H1 (cell line): ENCODE results near the gene DCPS. TPM values are rescaled to one million over a fixed set of nuclear protein-coding genes. Genes with fewer than 3 reads are reported as not detected.
"Not testable (repeated sequence)": the region's sequence is repeated elsewhere in the genome, so short reads cannot be mapped to it uniquely, and the experiment has no call there.

Experiments
- CTCF ChIA-PET: fragments of 300-600 bp; sonication (Branson Sonifier 250); formaldehyde crosslinking; loops from one replicate; lab custom pipeline; 2021; ENCODE audit not compliant: partially characterized antibody; lab: Charles Lee
- POLR2A ChIA-PET: fragments of 300-600 bp; sonication (Branson Sonifier 250); formaldehyde crosslinking; loops from one replicate; lab custom pipeline; 2021; ENCODE audit warnings: inconsistent platforms; ENCODE audit not compliant: partially characterized antibody; lab: Charles Lee
- DNase-seq, 2 experiments: peaks; one replicate each; pipeline versions ENCODE4 v3.0.0 to v3.0.0-alpha.2; 2010 to 2022; ENCODE audit warnings: low spot score in 2 of 2, low read depth in 1 of 2, mixed read lengths in 1 of 2
- FAIRE-seq: peaks from 2 replicates; lab custom pipeline; 2011; peaks lifted over from hg19 to GRCh38; lab: Jason Lieb, UNC
- H2AFZ ChIP-seq: 2 replicates; pipeline ENCODE4 v1.8.1; 2012; ENCODE audit warnings: low read length, inconsistent platforms
- H2AK5ac ChIP-seq: 2 replicates; pipeline ENCODE4 v1.6.1; 2013; ENCODE audit warnings: low read depth, low read length
- H2BK120ac ChIP-seq: replicated peaks from 2 replicates; pipeline ENCODE3; 2013; ENCODE audit warnings: low read depth, low read length, inconsistent platforms
- H2BK12ac ChIP-seq: 2 replicates; pipeline ENCODE4 v1.6.1; 2013; ENCODE audit warnings: low read depth, low read length
- H2BK15ac ChIP-seq: 2 replicates; pipeline ENCODE4 v1.6.1; 2013; ENCODE audit warnings: low read length
- H2BK20ac ChIP-seq: 2 replicates; pipeline ENCODE4 v1.6.1; 2013; ENCODE audit warnings: low read length
- H2BK5ac ChIP-seq: 2 replicates; pipeline ENCODE4 v1.6.1; 2013; ENCODE audit warnings: low read depth, low read length
- H3K14ac ChIP-seq: 2 replicates; pipeline ENCODE4 v1.6.1; 2013; ENCODE audit warnings: inconsistent platforms; ENCODE audit not compliant: insufficient read length
- H3K18ac ChIP-seq: 2 replicates; pipeline ENCODE4 v1.6.1; 2013; ENCODE audit warnings: low read length; ENCODE audit errors: extremely low read depth
- H3K23ac ChIP-seq: 2 replicates; pipeline ENCODE4 v1.6.1; 2013; ENCODE audit warnings: inconsistent platforms; ENCODE audit not compliant: insufficient read length
- H3K23me2 ChIP-seq: 2 replicates; pipeline ENCODE4 v1.6.1; 2013; ENCODE audit warnings: low read depth, low read length
- H3K27ac ChIP-seq: 2 replicates; pipeline ENCODE4 v1.6.1; 2011; ENCODE audit warnings: low read depth, low read length, inconsistent platforms
- H3K27me3 ChIP-seq, 4 experiments: replicated peaks in 1 of 4; 1 replicate in 1 of 4; 2 replicates in 3 of 4; pipeline versions ENCODE4 v1.6.1 to v1.8.1; 2011 to 2013; ENCODE audit warnings: low read length in 3 of 4, mild to moderate bottlenecking in 3 of 4, inconsistent platforms in 2 of 4, mixed read lengths in 2 of 4, moderate library complexity in 1 of 4; ENCODE audit not compliant: control insufficient read depth in 3 of 4, insufficient read depth in 3 of 4; ENCODE audit errors: extremely low read depth in 1 of 4
- H3K36me3 ChIP-seq, 4 experiments: 2 replicates each; pipeline versions ENCODE4 v1.6.1 to v1.8.1; 2011 to 2013; ENCODE audit warnings: mild to moderate bottlenecking in 4 of 4, low read length in 3 of 4, moderate library complexity in 2 of 4, control low read depth in 1 of 4, inconsistent platforms in 1 of 4; ENCODE audit not compliant: insufficient read depth in 4 of 4, control insufficient read depth in 2 of 4
- H3K4ac ChIP-seq: replicated peaks from 2 replicates; pipeline ENCODE3; 2013; ENCODE audit warnings: low read length, low read depth, mixed read lengths, inconsistent platforms; ENCODE audit not compliant: insufficient read length
- H3K4me1 ChIP-seq, 4 experiments: replicated peaks in 1 of 4; 1 replicate in 1 of 4; 2 replicates in 3 of 4; pipeline versions ENCODE4 v1.6.1 to v1.8.1; 2011 to 2013; ENCODE audit warnings: low read length in 3 of 4, inconsistent platforms in 2 of 4, mixed read lengths in 1 of 4; ENCODE audit not compliant: insufficient read depth in 4 of 4, control insufficient read depth in 3 of 4
- H3K4me2 ChIP-seq, 2 experiments: 2 replicates each; pipeline versions ENCODE4 v1.6.1 to v1.8.1; 2011 to 2013; ENCODE audit warnings: low read depth in 2 of 2, low read length in 2 of 2, control low read depth in 1 of 2, inconsistent platforms in 1 of 2, mild to moderate bottlenecking in 1 of 2; ENCODE audit not compliant: insufficient read depth in 1 of 2
- H3K4me3 ChIP-seq, 4 experiments: fragments of 200-600, 300-600 bp in 1 of 4; sonication (generic), shearing (Covaris generic), sonication (Bioruptor Twin) in 1 of 4; 2 replicates each; pipeline versions ENCODE4 v1.5.1 to v1.8.1; 2011 to 2016; ENCODE audit warnings: low read length in 4 of 4, low read depth in 3 of 4, control low read depth in 2 of 4, inconsistent platforms in 2 of 4, mild to moderate bottlenecking in 2 of 4, mixed read lengths in 1 of 4, moderate library complexity in 1 of 4; ENCODE audit not compliant: insufficient read depth in 2 of 4; ENCODE audit errors: extremely low read depth in 1 of 4
- H3K56ac ChIP-seq: replicated peaks from 2 replicates; pipeline ENCODE3; 2013; ENCODE audit warnings: low read depth, mild to moderate bottlenecking, mixed read lengths, low read length, inconsistent platforms; ENCODE audit not compliant: insufficient read length
- H3K79me1 ChIP-seq: 2 replicates; pipeline ENCODE4 v1.6.1; 2013; ENCODE audit warnings: low read depth, low read length, control low read depth
- H3K79me2 ChIP-seq, 2 experiments: 2 replicates each; pipeline versions ENCODE4 v1.6.1 to v1.8.1; 2012 to 2013; ENCODE audit warnings: low read length in 2 of 2, mild to moderate bottlenecking in 2 of 2, inconsistent platforms in 1 of 2; ENCODE audit not compliant: insufficient read depth in 2 of 2, control insufficient read depth in 1 of 2
- H3K9ac ChIP-seq, 4 experiments: replicated peaks in 1 of 4; 1 replicate in 1 of 4; 2 replicates in 3 of 4; pipeline versions ENCODE4 v1.6.1 to v1.8.1; 2011 to 2013; ENCODE audit warnings: low read depth in 3 of 4, low read length in 3 of 4, control low read depth in 2 of 4, mild to moderate bottlenecking in 2 of 4, moderate library complexity in 2 of 4, inconsistent platforms in 1 of 4; ENCODE audit errors: extremely low read depth in 1 of 4
- H3K9me3 ChIP-seq, 2 experiments: 2 replicates each; pipeline versions ENCODE4 v1.6.1 to v1.8.1; 2012 to 2013; ENCODE audit warnings: mild to moderate bottlenecking in 2 of 2, moderate library complexity in 2 of 2, control low read depth in 1 of 2, inconsistent platforms in 1 of 2, low read depth in 1 of 2, low read length in 1 of 2, mixed read lengths in 1 of 2; ENCODE audit not compliant: insufficient read depth in 2 of 2
- H4K20me1 ChIP-seq, 2 experiments: replicated peaks in 1 of 2; 2 replicates each; pipeline versions ENCODE3 to v1.8.1; 2011 to 2013; ENCODE audit warnings: inconsistent platforms in 2 of 2, low read length in 2 of 2, mild to moderate bottlenecking in 1 of 2; ENCODE audit not compliant: insufficient read depth in 2 of 2, control insufficient read depth in 1 of 2
- H4K5ac ChIP-seq: 2 replicates; pipeline ENCODE4 v1.6.1; 2013; ENCODE audit warnings: low read length, low read depth, mixed read lengths, inconsistent platforms; ENCODE audit not compliant: insufficient read length
- H4K8ac ChIP-seq: 2 replicates; pipeline ENCODE4 v1.8.0; 2013; ENCODE audit warnings: mild to moderate bottlenecking, moderate library complexity, low read length, inconsistent platforms; ENCODE audit not compliant: insufficient read depth; ENCODE audit errors: extremely low read depth
- H4K91ac ChIP-seq: replicated peaks from 2 replicates; pipeline ENCODE3; 2013; ENCODE audit warnings: low read length, mixed read lengths, inconsistent platforms; ENCODE audit not compliant: insufficient read length
- WGBS, 2 experiments: shearing (Covaris generic) in 1 of 2; methylation state at CpG; one replicate each; pipeline versions ENCODE4 v1.1.6 to v1.1.7; 2013 to 2015; ENCODE audit warnings: low lambda C conversion rate in 2 of 2, mixed read lengths in 2 of 2, inconsistent platforms in 1 of 2, low coverage in 1 of 2, missing lambda C conversion rate in 1 of 2; ENCODE audit not compliant: insufficient replicate concordance in 2 of 2, insufficient coverage in 1 of 2, insufficient read length in 1 of 2; ENCODE audit errors: extremely low coverage in 1 of 2, missing lambda C conversion rate in 1 of 2; 5-methylcytosine and 5-hydroxymethylcytosine counted together
- polyA plus RNA-seq, 7 experiments: library from polyadenylated mRNA; depleted of rRNA in 3 of 7; stranded (reverse) in 5 of 7; unstranded in 2 of 7; fragments of >200 nt in 5 of 7; fragments of 200-250 nt in 2 of 7; gene quantifications; 1 replicate in 5 of 7; 2 replicates in 1 of 7; 4 replicates in 1 of 7; pipeline versions ENCODE4 v1.2.1 to v1.2.3, GENCODE V29; 2011 to 2013; ENCODE audit warnings: missing spikeins in 2 of 7, mixed read lengths in 2 of 7
- total RNA-seq: library from RNA; stranded (reverse); fragmentation: NEBNext Ultra II Directional; extraction: Animal tissue kit (Norgen Biotek cat#: 25700); gene quantifications from 2 replicates; pipeline ENCODE4 v1.2.1, GENCODE V29; 2021

Gene DCPS
- total and polyA plus RNA-seq, 2 of the 8 experiments (the other 6 are each of a cell fraction or from before 2014, with no cell fraction given): 24.6 to 55.2 TPM

DNA sequence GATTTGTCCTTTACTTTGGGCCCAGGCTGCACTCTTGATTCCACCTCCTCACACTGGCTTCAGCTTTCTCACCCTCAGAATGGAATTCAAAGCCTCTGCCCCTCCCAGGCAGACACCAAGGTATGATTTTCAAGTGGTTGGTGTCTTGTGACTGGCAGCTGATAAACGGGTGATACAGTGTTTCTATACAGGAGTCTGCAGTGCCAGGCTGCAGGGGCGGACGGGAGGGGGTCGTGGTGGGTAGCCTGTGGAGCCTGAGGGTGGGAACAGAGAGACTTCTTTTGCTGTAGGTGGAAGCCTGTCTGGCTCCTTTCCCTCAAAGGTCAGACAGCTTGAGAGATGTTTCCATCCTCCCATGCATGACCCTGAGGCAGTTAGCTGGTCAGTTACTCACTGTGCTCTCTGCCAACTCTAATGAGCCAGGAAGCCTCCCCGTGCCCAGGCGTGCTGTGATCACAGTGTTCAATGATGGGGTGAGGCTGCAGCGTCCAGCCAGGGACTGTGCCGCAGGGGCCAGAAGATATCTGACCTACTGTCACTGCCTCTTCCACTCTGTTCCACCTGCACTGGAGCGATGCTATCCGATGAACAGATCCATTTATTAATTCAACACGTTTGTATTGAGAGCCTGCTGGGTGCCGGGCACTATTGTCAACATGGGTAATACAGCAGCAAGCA is 69.7 kb downstream of the DCPS start:
- not testable (repeated sequence) for DNase-seq, H3K4me2 ChIP-seq
- WGBS, 2 experiments: 86% methylated on average over 10 of the region's 12 CpGs; no CpG with 5 or more reads in 1 of the 2 experiments

More for the DNA sequence above, 69.7 kb downstream of the DCPS start:
- H3K23me2 ChIP-seq, H3K9ac ChIP-seq, H3K4me1 ChIP-seq, H3K4me3 ChIP-seq, POLR2A ChIA-PET, H2AK5ac ChIP-seq, H2BK20ac ChIP-seq, H2BK15ac ChIP-seq, H2AFZ ChIP-seq, H4K20me1 ChIP-seq, H4K5ac ChIP-seq, H2BK12ac ChIP-seq, H2BK120ac ChIP-seq, H3K18ac ChIP-seq, H3K56ac ChIP-seq, H3K79me1 ChIP-seq, H3K36me3 ChIP-seq, H4K91ac ChIP-seq, H3K9me3 ChIP-seq, H3K27ac ChIP-seq, H3K23ac ChIP-seq, H3K27me3 ChIP-seq, H3K4ac ChIP-seq, FAIRE-seq, H3K14ac ChIP-seq, H4K8ac ChIP-seq, H2BK5ac ChIP-seq: not testable (repeated sequence)
- CTCF ChIA-PET: interaction anchor here (0.9 to 1.2 kb wide), 2 partner anchors 10 to 19 kb away, joined by 3 read pairs; no protein-coding TSS in a partner anchor
- H3K79me2 ChIP-seq: peaks cover 0 to 27% of the 10 kb centered on the region in 2 experiments; a peak in 2 of 4 replicates
